Cardiac fibroblast (primary cell): ENCODE results near the gene NHLRC1.

Experiments
- DNase-seq, 2 donors: peaks; one replicate each; pipeline versions ENCODE4 v3.0.0 to v3.0.0-alpha.2; 2010; ENCODE audit warnings: low read depth in 2 of 2
- H3K4me3 ChIP-seq, 2 donors: replicated peaks in 1 of 2; 1 replicate in 1 of 2; 2 replicates in 1 of 2; pipeline ENCODE4 v1.5.1; 2011; ENCODE audit warnings: low read depth in 2 of 2, low read length in 2 of 2, mild to moderate bottlenecking in 2 of 2, moderate library complexity in 1 of 2
- TF ChIP-seq, protein P1 (sequence below): IDR thresholded peaks from one replicate; pipeline ENCODE4 v1.5.1; 2011; ENCODE audit warnings: low read depth, mild to moderate bottlenecking, low read length, inconsistent platforms

Gene NHLRC1

DNA sequence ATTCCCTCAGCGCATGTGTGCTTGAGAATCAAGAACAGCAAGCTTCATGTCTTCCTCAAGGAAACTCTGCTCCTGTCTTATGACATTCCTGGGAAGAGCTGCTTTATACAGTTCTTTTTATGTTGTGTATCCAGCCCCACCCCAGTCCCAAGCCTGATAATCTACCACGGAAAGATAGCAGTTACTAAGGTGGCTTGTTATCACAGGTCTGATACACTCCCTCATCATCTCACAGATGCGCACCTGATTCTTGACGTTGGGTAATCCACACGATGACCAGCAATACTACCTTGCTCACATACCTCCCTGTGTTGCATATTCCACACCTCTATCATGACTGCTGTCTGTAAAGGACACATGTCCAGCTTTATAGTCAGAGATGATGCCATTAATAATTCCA is 3.2 kb downstream of the NHLRC1 start:
- TF ChIP-seq, protein P1, sequence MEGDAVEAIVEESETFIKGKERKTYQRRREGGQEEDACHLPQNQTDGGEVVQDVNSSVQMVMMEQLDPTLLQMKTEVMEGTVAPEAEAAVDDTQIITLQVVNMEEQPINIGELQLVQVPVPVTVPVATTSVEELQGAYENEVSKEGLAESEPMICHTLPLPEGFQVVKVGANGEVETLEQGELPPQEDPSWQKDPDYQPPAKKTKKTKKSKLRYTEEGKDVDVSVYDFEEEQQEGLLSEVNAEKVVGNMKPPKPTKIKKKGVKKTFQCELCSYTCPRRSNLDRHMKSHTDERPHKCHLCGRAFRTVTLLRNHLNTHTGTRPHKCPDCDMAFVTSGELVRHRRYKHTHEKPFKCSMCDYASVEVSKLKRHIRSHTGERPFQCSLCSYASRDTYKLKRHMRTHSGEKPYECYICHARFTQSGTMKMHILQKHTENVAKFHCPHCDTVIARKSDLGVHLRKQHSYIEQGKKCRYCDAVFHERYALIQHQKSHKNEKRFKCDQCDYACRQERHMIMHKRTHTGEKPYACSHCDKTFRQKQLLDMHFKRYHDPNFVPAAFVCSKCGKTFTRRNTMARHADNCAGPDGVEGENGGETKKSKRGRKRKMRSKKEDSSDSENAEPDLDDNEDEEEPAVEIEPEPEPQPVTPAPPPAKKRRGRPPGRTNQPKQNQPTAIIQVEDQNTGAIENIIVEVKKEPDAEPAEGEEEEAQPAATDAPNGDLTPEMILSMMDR = no peak
- no peak for DNase-seq
- no peak overlapping the region for H3K4me3 ChIP-seq

DNA sequence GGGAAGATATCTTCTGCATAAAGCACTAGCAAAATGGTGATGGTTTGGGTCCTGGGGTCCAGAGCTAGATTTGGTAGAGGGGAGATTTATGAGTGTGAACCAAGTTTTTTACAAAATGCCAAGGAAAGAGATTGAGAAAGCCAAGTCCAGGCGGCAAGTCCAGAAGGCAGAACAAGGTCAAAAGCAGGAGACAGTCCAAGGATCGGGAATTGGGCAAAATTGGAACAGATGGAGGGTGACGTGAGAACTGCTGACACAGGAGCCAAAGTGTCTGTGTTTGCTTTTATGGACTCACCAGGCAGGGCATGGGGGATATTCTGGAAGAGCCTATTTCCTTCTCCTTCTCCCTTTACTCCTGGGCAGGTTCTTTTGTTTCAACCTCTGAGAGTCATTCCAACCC is 4.1 kb downstream of the NHLRC1 start:
- TF ChIP-seq, protein P1 = no peak
- no peak for DNase-seq

GRCh38 chr6:18117136-18117535 is 5.3 kb downstream of the NHLRC1 start:
- no peak overlapping the region for H3K4me3 ChIP-seq
- TF ChIP-seq, protein P1 = no peak
- DNase-seq = no peak

More for the DNA sequence above, 4.1 kb downstream of the NHLRC1 start:
- no peak overlapping the region for H3K4me3 ChIP-seq

DNA sequence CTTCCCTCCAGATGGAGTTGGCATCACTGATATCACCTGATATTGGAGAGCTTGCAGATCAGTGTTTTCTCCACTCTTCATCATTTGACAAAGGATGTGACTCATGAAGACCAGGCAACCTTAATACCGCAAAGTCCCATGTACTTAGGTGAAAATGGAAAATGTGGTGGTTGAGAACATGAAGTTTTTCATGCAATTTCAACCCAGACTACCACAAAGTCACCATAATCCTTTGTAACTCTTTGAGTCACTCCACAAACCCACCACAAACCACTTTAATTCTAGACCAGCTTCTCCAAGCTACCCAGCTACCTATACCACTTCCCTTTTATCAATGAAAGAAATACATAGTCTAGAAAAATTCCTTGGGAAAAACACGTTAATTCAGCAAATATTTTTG is 7.1 kb downstream of the NHLRC1 start:
- TF ChIP-seq, protein P1 = no peak
- no peak for DNase-seq
- H3K4me3 ChIP-seq = no peak overlapping the region

GRCh38 chr6:18110162-18110561 is 12.3 kb downstream of the NHLRC1 start:
- TF ChIP-seq, protein P1 = no peak
- H3K4me3 ChIP-seq = no peak overlapping the region
- no peak for DNase-seq

- DNase-seq = no peak
- TF ChIP-seq, protein P1 = no peak
- H3K4me3 ChIP-seq = no peak overlapping the region
These were observed 15.4 kb downstream of the NHLRC1 start for GRCh38 chr6:18107061-18107460.

DNA sequence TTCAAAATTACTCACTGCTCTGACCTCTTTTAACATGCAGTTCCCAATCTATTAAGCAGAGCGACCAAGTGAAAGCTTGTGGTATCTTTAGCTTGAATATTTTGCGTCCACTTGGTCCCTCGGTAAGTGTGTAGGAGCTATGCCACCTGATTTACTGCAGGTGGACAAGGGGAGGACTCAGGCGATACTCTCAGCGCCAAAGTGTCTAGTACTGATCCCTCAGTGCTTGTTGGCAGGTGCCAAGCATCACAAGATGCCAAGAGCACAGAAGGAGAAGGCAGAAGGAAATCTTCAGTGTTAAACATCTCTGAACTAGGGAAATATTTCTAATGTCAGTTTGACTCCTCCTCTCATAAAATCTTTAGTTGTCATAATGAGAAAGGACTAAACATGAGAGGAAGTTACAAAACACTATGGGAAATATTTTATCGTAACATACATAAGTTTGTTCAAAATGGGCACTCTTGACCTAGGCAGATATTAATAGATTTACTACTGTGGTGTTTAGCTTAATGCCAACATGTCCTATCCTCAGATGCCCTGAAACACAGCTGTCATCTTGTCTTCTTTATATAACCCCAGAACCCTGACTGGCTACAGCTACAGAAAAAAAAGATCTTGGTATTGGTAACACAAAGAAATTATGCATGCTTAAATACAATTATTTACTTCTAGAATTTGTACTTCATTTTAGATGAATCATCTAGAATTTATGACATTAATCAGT is 19.5 kb downstream of the NHLRC1 start:
- no peak overlapping the region for H3K4me3 ChIP-seq
- DNase-seq = no peak
- TF ChIP-seq, protein P1 = no peak
